Stimulated activated CD4-positive, alpha-beta T cell treated with anti-CD3 and anti-CD28 coated beads, TNF-alpha, amount 100 ng/mL, for 48 hours (primary cell): ENCODE measurements around the gene GPR12.

Experiments used
- DNase-seq, 3 donors: peaks; one replicate each; pipeline ENCODE4 v3.0.0-alpha.2; 2020; ENCODE audit warnings: low read depth in 3 of 3

The GPR12 gene

DNA sequence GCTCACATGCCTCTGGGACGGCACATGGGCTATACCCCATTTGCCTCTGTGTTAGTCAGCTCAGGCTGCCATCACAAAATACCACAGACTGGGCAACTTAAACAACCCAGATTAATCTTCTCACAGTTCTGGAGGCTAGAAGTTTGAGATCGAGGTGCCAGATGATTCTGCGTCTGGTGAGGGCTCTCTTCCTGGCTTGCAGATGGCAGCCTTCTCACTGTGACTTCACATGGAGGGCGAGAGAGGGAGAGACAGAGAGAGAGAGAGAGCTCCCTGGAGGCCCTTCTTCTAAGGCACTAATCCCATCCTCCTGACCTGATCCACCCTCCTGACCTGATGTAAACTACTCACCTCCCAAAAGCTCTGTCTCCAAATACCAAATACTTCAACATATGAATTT, 55.0 kb downstream of the GPR12 start:
- DNase-seq, result no peak
